Esophagus squamous epithelium (tissue), 4 donors: Measurements from ENCODE around the gene ZFAND5.
A peak's percentile ranks its signal among the peaks of the same experiment; 100 is the strongest.

Source experiments
- POLR2A ChIP-seq, 4 donors: fragments of 450-650 bp; IDR thresholded peaks; one replicate each; pipeline ENCODE4 v1.6.1; 2017; ENCODE audit warnings: antibody characterized with exemption in 4 of 4, mild to moderate bottlenecking in 4 of 4, moderate library complexity in 3 of 4
- TF ChIP-seq, protein P1 (sequence below), 6 experiments: fragments of 450-650 bp in 4 of 6; fragments of 200-600 bp in 2 of 6; sonication (generic) in 2 of 6; IDR thresholded peaks; one replicate each; pipeline ENCODE4 v1.5.1; 2016 to 2019; ENCODE audit warnings: antibody characterized with exemption in 6 of 6, mild to moderate bottlenecking in 4 of 6, moderate library complexity in 4 of 6

DNA sequence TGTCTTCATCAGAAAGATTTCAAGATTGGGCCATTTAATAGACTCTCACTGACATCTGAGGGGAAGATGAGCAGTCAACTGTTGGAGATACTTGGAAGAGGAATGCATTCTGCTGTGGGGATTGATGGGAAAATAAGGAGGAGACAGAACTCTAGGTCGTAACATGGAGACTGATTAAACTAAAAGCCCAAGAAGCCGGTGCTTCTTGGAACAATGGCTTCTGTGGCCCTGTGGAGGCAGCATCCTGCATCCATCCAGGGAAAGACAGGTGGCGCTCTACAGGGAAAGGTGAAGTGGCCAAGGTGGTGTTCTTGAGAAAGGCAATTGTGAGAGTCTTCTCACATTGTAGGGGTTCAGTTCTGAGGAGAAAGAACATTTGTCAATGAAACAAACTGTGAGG lies 31.3 kb downstream of the ZFAND5 start:
- TF ChIP-seq, protein P1, sequence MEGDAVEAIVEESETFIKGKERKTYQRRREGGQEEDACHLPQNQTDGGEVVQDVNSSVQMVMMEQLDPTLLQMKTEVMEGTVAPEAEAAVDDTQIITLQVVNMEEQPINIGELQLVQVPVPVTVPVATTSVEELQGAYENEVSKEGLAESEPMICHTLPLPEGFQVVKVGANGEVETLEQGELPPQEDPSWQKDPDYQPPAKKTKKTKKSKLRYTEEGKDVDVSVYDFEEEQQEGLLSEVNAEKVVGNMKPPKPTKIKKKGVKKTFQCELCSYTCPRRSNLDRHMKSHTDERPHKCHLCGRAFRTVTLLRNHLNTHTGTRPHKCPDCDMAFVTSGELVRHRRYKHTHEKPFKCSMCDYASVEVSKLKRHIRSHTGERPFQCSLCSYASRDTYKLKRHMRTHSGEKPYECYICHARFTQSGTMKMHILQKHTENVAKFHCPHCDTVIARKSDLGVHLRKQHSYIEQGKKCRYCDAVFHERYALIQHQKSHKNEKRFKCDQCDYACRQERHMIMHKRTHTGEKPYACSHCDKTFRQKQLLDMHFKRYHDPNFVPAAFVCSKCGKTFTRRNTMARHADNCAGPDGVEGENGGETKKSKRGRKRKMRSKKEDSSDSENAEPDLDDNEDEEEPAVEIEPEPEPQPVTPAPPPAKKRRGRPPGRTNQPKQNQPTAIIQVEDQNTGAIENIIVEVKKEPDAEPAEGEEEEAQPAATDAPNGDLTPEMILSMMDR (IDR thresholded peaks at IDR 0.05): peak in 1 of 6 experiments; percentile 23
- TF ChIP-seq POLR2A (IDR thresholded peaks at IDR 0.05): no peak
